ENCODE measurements around the gene TOP1.

DNA sequence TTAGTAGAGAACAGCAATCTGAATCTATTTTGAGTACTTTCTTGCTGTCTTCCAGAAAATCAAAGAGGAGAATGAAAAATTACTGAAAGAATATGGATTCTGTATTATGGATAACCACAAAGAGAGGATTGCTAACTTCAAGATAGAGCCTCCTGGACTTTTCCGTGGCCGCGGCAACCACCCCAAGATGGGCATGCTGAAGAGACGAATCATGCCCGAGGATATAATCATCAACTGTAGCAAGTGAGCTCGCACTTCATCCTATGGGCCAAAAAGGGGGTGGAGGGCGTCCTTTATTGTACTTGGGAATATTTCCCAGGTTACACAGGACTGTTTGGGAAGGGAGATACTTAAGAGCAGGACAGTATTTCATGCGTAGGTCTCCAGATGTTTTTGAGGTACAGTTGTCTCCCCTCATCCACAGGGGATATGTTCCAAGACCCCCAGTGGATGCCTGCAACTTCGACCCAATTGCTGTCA is 71.4 kb downstream of the TOP1 start:
- TF ChIP-seq POLR2AphosphoS5 (IDR thresholded peaks at IDR 0.05): no peak
- TF ChIP-seq, protein P1, sequence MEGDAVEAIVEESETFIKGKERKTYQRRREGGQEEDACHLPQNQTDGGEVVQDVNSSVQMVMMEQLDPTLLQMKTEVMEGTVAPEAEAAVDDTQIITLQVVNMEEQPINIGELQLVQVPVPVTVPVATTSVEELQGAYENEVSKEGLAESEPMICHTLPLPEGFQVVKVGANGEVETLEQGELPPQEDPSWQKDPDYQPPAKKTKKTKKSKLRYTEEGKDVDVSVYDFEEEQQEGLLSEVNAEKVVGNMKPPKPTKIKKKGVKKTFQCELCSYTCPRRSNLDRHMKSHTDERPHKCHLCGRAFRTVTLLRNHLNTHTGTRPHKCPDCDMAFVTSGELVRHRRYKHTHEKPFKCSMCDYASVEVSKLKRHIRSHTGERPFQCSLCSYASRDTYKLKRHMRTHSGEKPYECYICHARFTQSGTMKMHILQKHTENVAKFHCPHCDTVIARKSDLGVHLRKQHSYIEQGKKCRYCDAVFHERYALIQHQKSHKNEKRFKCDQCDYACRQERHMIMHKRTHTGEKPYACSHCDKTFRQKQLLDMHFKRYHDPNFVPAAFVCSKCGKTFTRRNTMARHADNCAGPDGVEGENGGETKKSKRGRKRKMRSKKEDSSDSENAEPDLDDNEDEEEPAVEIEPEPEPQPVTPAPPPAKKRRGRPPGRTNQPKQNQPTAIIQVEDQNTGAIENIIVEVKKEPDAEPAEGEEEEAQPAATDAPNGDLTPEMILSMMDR (IDR thresholded peaks at IDR 0.05): no peak

Measured in stomach (tissue), 4 donors.